OCI-LY7 (cell line): ENCODE results near the gene TMEM184A.

ENCODE experiments used
- EZH2phosphoT487 ChIP-seq: fragments of 200-600 bp; sonication (generic); IDR thresholded peaks from 2 replicates; pipeline ENCODE4 v1.6.1; 2018; ENCODE audit warnings: low read depth, borderline replicate concordance, mild to moderate bottlenecking, mixed run types, antibody characterized with exemption, low read length, moderate library complexity, mixed read lengths
- TF ChIP-seq, protein P1 (sequence below): fragments of 200-600 bp; sonication (generic); conservative IDR thresholded peaks from 2 replicates; pipeline ENCODE4 v1.5.1; 2014; ENCODE audit warnings: mild to moderate bottlenecking, antibody characterized with exemption, low read length, moderate library complexity, mixed read lengths

DNA sequence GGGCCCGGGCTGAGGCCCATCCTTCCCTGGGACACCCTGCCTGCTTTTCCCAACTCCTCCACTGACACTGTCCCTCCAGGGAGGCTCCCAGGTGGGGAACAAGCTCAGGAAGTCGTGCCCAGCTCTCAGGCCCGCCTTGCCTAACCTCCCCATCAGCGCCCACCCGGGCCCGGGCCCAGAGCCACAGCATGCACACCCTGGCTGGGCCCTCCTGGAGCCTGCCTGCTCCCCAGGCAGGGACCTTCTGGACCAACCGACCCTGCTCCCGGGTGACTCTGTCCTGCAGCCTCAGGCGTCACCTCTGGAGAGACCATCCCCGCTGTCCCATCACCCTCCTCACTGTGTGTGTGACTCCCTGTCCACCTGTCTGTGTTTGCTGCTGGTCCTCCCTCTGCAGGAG lies 1.8 kb upstream of the TMEM184A start:
- TF ChIP-seq, protein P1, sequence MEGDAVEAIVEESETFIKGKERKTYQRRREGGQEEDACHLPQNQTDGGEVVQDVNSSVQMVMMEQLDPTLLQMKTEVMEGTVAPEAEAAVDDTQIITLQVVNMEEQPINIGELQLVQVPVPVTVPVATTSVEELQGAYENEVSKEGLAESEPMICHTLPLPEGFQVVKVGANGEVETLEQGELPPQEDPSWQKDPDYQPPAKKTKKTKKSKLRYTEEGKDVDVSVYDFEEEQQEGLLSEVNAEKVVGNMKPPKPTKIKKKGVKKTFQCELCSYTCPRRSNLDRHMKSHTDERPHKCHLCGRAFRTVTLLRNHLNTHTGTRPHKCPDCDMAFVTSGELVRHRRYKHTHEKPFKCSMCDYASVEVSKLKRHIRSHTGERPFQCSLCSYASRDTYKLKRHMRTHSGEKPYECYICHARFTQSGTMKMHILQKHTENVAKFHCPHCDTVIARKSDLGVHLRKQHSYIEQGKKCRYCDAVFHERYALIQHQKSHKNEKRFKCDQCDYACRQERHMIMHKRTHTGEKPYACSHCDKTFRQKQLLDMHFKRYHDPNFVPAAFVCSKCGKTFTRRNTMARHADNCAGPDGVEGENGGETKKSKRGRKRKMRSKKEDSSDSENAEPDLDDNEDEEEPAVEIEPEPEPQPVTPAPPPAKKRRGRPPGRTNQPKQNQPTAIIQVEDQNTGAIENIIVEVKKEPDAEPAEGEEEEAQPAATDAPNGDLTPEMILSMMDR: no peak
- no peak for TF ChIP-seq EZH2phosphoT487
